Stimulated activated CD8-positive, alpha-beta memory T cell treated with anti-CD3 and anti-CD28 coated beads, Interleukin-15, amount 100 ng/mL, for 4 hours (primary cell): ENCODE measurements around the gene ZNF444.

Experiments
- DNase-seq, 2 donors: peaks; one replicate each; pipeline ENCODE4 v3.0.0-alpha.2; 2020; ENCODE audit warnings: low read depth in 2 of 2

ZNF444 gene

DNA sequence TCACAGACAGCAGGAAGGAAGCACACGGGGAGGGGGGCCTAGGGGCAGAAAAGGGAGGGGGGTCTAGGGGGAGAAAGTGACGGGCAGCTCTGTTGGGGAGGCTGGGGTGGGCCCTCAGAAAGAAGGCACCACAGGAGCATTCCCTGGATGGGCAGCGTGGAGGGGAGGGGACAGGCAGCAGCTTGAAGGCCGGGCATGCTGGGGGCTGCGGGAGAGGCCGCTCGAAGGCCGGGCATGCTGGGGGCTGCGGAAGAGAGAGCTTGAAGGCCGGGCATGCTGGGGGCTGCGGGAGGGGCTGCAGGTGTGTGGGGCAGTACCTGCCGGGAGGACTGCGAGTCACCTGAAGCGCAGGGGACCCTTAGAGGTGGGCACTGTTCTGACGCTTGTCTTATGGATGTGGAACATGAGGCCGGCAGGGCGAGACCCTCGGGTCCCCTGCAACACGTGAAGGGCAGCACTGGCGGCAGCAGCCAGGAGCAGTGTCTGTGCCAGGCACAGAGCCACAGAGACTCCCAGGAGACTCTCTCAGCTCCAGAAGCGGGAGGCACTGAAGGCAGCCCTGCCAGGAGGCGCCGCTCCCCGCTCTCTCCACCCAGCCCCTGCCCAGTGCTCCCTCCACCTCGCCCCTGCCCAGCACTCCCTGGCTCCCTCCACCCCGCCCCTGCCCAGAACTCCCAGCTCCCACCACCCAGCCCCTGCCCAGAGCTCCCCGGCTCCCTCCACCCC, 33.3 kb upstream of the ZNF444 start:
- DNase-seq: no peak

DNA sequence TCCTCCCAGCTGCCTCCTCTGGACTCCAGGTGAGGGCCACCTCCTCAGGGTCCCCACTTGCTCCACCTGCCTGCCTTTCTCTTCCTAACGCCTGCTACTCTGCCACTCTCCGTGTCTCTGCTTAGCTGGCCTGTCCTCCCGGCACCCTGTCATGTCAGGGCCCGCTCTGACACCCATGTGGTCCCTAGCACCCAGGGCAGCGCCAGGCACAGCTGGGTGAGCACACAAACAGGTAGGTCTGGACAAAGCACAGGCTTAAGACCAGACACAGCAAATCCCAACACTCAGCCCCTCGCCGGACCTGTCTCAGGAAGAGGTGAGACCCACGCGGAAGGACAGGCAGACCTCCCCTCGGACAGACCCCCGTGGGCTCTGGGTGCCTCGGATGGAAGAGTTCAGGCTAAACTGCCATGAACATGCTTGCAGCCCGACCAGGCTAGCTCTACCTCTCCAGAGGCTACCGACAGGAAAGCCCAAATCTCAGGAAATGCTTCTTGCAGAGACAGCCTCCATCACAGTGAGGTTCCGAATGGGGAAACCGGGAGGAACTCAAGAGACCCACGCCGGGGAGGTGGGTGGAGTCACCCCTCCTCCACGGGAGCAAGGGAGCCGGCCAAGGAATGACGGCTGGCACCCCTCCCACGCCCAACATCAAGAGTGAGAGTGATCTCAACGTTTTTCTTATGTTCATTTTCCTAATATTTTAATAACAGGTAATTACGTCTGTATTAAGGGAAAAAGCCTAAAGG, 32.5 kb upstream of the ZNF444 start:
- no peak for DNase-seq

DNA sequence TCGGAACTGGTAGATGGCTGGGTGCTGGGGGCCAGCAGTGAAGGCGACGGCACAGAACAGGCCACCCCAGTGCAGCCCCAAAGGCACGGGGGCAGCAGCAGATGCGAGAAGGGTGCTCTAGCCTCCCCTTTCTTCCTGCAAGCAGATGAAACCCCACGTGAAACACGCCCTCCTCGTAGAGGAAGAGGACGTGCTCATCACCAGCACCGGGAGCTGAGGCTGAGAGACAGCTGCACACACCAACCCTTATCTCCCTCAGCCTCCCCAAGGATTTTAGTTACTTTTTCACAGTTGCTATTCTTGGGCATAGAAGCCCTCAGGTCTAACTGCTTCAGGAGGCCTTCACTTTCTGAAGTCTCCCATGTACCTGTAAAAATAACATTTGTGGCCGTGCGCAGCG, 31.9 kb upstream of the ZNF444 start:
- no peak for DNase-seq

DNA sequence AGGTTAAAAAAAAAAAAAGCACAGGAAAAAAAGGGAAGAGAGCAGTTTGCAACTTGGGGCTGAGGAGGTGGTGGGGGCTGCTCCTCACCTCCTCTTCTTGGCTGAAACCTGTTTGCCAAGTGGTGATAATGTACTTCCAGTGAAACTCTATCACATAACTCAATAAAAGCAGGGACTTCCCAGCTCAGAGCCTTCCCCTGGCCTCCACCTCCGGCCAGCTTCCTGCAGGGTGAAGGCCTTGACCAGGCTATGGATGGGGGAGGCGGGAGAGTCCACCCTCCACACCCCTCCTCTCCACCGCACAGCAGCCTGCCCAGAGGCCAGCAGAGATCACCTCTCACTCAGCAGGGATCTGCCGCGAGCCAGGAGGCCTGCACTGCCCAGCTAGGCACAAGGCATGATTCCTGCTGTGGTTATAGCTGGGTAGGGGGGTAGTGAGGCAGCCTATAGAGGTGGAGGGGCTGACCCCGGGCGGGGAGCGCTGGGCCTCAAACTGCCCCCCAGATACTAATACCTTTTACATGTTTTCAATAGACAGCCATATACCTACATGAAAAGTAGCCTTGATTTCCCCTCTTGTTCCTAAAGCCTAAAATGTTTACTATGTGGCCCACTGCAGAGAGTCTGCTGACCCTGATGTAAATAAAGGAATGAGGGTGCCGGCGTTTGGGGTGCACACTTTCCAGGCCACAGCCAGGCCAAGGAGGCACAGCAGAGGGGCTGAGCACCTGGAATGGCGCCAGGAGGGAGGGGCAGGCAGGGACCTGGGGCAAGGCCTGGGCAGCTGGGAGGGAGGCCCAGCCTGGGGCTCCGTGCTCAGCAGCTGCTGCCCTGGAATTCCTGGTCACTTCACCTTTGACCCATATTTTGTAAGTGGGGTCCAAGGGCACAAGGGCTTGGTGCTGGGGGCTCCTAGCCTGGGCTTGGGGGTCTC, 30.3 kb upstream of the ZNF444 start:
- no peak for DNase-seq

DNA sequence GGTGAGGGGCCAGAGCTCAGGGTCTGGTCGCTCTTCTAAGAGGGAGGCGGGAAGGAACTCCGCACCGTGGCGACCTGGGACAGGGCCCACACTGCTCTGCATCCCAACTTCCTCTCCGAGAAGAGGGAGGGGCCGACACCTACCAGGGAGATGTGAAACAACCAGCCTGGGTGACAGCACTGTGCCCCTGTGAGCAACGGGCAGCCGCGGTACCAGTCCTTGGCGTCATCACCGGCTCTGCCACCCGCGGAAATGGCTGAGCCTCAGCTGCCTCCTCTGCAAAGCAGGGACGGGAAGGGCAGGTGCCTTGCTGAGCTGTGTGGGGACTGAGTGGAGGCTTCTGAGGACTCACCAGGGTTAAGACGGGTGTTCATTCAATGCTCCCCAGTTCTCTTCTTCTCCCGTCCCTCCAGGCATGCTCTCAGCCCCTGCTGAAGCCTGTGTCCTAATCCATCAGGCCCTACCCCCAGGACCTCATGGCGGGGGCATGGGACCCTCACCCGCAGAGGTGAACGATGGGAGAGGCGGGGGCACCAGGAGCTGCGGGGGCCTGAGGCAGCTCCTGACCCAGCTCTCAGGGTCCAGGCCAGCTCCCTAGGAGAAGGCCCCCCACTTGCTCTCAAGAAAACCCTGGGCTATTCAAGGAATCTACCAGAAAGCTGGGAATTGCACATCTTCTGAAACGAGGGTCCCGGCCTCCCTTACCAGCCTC, 29.3 kb upstream of the ZNF444 start:
- peak; percentile 20 for DNase-seq

DNA sequence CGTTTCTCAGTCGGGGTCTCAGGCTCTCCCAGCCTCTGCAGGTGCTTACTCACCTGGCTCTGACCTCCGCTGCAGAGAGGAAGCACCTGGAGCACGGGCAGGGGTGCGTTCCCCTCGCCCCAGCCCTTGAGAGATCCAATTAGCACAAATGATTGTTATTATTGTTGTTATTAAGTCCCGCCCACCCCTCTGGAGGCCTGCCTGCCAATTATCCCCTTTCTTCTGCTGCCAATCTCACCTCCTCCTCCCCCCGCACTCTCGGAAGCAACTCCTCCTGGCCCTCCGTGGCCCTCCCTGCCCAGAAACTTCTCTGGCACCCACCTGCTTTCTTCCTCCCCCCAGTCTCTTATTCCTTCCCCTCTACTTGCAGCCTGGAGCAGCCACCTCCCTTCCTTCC, 28.8 kb upstream of the ZNF444 start:
- DNase-seq: no peak

DNA sequence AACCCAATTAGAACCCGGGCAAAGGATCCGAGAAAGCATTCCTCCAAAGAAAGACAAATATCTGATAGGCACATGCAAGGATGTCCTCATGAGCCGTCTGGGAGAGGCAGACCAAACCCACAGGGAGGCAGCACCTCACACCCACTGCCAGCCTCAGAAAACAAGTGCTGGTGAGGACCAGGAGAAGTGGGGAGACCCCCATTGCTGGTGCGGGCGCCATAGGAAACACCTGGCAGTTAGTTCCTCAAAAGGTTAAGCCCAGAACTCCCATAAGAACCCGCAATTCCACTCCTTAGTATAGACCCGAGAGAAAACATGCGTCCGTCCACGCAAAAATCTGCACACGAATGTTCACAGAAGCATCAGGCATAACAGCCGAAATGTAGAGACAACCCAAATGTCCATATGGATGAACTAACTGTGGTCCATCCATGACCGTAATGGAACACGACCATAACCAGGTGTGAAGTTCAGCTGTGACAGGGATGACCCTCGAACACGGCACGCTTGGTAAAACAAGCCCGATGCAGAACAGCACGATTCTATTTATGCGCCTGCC, 27.9 kb upstream of the ZNF444 start:
- DNase-seq: no peak

DNA sequence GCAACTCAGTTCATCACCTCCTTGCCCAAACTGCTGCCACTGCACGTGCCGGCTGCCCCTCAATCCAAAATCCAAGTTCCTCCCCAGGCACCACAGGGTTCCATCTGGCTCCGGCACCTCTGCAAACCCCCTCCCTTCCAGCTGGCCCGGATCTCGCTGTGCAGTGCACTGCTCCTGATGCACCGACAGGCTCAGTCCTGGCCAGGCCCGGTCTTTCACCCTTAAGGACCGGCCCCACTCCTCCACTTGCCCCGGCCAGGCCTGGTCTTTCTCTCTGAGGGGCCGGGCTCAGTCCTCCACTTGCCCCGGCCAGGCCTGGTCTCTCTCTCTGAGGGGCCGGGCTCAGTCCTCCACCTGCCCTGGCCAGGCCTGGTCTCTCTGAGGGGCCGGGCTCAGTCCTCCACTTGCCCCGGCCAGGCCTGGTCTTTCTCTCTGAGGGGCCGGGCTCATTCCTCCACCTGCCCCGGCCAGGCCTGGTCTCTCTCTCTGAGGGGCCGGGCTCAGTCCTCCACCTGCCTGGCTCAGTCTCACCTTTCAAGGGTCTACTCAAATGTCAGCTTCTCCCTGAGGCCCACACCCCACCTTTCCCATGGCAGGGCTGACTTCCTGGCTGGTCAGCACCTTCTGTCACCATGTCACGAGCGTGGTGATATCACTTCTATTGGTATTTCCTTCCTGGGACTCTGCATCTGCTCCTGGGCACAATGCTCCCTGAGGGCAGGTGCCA, 26.9 kb upstream of the ZNF444 start:
- no peak for DNase-seq

DNA sequence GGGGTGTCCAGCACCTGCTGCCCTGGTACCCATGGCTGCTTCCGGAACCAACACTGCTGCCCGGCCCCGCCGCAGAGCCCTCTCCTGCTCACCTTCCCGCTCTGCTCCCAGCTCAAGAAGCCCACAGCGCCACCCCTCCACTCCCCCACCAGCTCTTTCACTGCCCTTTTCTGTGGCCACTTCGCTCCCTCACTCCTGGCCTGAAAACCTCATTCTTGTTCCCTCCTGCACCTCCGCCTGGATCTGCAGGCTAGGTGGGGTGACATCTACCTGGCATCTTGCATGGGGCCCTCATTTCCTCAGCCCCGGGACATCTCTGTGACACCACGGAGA, 26.3 kb upstream of the ZNF444 start:
- DNase-seq: no peak

DNA sequence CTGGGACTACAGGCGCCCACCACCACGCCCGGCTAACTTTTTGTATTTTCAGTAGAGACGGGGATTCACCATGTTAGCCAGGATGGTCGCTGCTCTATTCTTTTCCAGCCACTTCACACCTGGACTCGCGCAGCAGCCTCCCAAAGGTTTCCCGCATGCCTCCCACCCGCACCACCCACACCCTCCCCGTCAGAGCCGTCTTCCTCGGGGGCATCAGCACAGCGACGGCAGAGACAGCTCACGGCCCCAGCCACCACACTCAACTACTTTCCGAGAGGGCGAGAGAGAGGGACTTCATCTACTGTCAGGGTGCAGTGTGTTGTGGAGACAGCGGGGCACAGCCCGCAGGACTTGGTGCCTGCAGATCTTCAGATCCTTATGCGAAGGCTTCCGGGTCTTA, 25.6 kb upstream of the ZNF444 start:
- DNase-seq: no peak

DNA sequence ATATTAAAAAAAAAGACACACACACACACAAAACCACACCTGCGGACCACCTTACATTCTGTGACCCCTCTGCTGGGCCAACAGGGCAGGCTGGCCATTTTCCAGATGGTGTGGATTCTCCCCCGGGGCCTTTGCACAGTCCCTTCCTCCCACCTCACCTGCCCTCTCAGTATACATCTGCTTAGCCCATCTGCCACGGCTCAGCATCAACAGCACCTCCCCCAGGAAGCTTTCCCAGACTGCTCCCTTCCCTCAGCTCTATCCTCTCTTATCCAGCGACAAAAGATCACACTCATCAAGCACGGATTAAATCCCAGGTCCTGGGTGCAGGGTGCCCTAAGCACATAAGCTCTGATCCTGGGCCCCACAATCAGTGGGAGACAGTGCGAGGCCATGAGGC, 24.5 kb upstream of the ZNF444 start:
- DNase-seq: no peak

DNA sequence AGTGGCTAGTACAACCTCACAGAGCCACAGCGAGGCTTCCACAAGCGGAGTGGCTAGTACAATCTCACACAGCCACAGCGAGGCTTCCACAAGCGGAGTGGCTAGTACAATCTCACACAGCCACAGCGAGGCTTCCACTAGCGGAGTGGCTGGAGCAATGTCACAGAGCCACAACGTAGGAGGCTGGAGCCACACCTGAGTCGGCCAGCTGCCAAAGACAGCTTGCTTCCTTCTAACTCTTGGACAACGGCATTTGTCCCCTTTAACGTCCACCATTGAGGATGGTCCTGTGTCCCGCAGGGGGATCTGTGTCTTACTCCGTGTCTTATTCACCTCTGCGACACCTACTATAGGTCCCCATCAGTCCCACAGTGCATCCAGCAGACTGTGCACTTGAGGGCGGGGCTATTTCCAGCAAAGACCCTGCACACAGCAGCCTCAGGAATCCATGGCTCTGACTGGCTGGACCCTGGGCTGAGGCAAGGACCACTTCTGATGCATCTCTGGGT, 23.7 kb upstream of the ZNF444 start:
- DNase-seq: no peak

DNA sequence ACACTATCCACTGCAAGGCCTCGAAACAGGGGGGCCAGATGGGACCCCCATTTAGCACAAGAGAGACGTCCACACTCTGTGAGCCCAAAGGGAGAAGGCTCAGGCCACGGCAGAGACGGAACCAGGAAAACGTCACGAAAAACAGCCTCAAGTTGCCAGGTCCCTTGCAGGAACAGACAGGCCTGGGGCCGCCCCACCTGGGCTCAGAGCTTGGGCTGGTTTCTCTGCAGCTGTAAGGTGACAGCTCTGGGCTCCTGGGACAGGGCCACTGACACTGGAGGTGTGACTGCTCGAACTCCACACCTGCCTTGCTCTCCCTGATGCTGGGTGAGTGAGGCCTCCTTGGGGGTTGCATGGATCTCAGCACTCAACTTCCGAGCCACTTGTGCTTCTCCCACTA, 23.2 kb upstream of the ZNF444 start:
- no peak for DNase-seq

DNA sequence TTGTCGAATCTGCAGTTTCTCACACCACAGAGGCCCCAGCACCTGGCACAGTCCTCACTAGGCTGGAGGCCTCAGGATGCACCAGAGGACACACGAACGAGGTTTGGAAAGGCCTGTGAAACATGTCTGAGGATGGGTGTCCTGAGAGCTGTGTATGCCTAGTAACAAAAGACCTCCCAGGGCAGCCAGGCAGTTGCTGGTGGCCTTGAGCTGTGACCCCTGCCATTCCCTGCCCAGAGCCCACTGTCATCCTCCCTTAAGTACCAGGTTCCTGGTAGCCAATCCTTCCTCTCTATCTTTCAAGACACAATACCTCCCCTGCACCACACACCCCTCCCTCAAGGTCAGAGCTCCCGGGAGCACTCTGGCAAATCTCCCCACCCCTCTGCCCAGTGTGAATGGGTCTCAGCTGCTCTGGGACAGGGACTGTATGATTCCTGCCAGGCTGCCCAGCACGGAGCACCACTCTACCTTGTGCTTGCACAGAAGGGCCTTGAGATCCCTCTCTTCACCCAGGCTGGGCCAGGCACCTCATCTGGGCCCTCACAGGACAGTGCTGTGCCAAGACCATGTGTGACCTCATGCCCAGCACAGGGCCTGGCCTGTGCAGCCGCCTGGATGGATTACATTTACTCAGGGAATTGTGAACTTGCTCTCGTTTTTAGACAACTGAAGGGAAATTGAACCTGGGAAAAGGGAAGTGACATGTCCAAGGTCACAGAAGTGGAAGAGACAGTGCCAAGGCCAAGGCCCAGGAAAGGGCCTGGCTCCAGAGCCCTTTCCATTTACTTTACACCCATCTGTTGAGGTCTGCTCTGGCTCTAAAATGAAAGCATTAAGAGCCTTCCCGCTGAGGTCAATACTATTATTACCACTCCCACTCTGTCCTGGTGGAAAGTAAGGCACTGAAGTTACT, 22.2 kb upstream of the ZNF444 start:
- no peak for DNase-seq

DNA sequence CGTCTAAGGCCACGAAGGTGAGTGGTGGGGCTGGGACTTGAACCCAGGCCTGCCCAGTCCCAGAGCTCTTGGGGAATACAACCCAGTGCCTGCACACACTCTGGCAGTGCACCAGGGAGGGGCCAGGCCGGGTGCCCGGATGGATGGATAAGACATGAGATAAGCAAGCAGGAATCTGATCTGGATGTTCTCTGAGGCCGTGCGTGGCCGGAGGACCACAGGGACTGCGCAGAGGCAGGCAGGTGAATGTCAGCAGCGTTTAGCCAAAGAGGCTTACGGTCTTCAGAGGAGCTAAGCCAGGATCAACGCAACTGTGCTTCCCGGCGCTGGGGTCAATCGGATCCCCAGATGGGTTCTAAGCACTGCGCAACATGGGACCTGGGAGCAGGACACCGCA, 21.5 kb upstream of the ZNF444 start:
- DNase-seq: no peak

DNA sequence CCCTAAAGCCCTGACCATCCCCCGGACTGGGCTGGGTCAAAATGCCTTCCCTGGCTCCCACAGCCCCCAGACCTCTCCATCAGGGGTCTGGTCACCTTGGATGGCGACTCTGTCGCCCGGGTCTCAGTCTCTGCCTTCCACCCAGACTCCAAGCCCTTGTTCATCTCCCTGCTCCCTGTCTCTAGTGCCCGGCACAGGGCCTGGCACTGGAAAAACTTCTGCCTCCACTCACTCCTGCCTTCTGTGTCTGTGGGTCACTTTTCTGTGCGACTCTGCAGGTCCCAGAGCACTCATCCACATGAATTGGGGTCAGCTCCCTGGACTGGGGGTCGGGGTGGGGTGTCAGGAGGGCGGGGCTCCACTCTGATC, 21.1 kb upstream of the ZNF444 start:
- no peak for DNase-seq

DNA sequence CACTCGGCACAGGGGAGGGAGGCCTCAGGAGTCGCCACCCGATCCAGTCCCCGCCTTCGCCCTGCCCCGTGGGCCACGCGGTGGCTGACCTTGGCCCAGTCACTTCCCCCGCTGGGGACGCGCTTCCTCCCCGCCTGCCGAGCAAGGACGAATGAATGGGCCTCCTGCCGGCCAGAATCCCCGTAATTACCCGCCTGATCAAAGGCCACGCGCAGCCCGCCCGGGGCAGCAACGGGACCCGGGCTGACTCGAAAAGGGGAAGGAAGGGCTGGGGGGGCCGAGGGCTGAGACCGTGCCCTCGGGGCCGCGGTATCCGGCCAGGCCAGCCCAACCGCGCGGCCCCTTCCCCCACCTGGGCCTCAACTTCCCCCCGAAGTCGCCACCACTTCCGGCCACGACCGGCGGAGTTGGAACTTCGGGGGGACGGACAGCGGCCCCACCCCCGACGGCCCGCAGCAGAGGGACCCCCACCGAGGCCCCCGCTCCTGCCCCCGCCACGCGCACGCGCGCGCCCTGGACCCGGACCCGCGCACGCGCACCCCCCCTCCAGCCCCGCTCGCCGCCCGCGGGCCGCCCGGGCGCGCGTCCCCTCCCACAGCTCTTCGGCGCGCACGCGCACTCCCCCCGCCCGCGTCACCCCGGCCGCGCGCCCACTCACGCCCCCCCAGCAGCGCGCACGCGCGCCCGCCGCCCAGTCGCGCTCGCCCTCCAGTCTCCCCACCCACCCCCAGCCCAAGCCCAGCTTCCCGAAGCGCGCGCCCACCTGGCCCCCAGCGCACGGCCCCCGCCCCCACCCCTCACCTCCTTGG, 20.5 kb upstream of the ZNF444 start:
- peak; percentile 55 to 73 for DNase-seq

DNA sequence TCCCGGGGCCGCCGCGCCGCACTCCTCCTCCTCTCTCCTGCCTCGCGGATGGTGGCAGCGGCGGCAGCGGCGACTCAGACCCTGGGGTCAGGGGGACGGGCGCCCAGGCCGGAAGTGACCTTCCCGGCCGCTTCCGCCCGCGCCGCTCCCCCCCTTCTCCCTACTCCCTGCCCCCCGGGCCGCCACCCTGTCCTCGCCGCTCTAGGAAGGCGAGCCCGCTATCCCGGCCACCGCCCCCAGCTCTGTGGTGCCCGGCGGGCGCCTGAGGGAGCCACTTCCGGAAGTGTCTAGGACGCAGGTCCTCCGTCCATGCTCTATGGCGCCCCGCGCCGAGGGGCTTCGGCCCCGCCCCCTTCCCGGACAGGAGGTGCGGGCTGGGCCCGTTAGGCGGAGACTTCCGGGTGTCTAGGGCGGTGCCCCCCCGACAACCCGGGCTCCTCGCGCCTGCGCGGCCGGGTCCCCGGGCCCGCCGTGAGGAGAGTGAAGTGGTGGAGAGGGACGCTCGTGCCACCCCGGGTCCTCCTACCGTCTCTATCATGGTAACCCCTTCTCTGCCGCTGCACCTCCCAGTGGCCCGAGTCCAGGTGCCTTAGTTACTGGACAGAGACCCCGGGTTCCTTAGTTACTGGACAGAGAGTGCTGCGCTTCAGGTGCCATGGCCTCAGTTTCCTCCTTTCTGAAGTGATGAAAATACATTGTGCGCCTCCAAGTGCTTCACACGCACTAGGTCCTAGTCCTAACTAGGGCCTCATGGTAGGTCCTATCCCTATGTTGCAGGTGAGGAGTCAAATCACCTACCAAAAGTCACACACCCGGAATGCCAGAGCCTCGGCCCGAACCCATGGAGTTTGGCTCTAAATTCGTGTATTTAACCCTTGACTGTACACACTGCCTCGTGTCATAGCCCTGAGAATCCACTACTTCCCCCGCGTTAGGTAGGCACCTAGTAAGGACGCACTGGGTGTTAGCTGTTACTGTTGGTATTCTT, 19.6 kb upstream of the ZNF444 start, which contains the start of gene ZNF787:
ZNF787 (minus strand) TSS at position 116 of the 988 bp plus-strand sequence. CDS start 18,078 bp downstream, outside the sequence.
- DNase-seq: peak; percentile 93 to 96
